NCI-H2081 (cell line): ENCODE data around the gene RHOT2.

Experiments used
- DNase-seq, 2 experiments: peaks; one replicate each; lab custom pipeline; 2025; lab: John Stamatoyannopoulos, UW

Gene RHOT2

DNA sequence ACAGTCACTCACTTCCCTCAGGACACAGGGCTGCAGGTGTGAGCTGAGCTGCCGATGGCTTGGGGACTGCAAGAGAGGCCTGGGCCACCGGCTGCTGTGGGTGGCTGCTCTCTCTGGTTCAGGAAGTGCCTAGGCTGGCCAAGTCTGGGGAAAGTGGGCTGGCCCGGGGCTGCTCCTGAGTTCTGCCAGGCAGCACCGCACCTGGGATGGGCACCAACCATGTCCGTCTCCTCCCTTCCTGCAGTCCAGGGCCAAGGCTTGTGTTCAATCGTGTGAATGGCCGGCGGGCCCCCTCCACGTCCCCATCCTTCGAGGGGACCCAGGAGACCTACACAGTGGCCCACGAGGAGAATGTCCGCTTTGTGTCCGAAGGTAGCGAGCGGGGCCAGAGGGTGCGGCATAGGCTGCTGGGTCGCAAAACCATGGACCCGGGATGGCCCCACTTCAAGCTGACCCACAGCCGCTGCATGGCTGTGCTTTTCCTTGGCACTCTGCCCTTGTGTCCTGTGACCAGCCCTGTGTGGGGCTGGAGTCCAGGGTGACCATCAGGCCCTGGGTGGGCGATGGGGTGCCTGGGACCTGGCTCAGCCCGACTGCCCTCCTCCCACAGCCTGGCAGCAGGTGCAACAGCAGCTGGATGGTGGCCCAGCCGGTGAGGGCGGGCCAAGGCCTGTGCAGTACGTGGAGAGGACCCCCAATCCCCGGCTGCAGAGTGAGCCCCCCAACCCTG, 20.6 kb upstream of the RHOT2 start:
- peak in 1 of 2 experiments; percentile 12 for DNase-seq

DNA sequence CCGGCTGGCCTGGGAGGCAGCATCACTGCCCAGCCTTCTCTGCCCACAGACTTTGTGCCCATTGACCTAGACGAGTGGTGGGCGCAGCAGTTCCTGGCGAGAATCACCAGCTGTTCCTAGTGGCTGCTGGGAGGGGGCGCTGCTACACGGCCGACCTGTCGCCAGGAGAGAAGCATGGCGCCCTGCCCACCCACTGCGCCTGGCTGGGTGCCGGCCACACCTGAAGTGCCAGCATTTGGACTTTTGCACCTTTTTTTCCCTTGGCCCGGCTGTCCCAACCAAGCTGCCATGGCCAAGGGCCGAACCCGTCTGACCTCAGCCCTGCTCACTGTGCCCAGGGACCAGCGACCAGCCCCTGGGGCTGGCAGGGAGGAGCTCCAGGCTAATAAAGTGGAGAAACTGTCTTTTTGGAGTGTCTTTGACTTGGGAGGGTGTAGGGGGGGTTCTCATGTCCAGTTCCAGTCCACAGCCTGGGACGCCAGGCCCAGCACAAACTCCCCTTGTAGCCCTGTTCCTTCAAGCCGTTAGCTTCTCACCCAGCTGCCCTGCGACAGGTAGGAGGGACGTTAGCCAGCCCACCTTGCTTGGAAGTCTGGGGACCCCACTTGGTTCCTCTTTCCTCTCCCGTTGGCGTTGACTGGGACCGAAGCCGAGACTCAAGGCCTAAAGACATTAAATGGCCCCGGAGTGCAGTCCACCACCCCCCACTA, 19.7 kb upstream of the RHOT2 start:
- DNase-seq: peak; percentile 47 to 68

DNA sequence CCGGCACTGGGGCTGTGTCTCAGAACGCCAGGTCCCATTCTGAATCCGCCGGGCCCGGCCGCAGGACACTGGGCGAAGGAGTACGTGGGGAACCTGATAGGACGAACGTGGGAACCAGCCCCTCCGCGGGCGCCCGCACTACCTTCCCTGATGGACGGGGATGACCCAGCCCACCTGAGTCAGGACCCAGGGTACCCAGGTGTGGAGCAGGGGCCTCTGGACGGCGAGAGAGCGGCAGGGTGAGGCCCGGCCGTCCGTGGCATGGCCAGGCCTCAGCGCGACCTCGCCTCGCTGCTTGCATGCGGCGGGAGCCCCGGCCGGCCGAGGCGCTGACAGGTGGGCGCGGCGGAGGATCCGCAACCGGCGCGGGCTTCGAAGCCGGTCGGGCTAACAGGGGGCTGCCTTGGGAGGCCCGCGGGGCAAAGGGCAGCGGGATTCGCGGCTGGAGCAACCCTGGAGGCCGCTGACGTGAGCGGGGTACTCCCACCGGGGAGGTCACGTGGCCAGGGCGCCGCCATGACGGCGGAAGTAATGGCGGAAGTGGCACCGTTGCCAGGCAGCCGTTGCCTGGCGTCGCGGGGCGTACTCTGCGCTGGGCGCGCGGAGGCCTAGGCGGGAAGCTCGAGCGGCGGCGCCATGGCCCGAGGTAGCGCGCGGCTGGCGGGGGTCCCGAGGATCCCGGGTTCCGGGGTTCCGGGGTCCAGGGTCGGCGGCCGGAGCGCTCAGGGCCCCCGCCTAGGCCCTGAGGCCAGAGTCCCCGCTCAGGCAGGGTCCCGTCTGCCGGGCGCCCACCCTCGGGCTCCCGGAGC, 18.9 kb upstream of the RHOT2 start, which contains the start of gene WDR90:
Gene WDR90 (plus strand): TSS at position 585 of the 809 bp plus-strand sequence. CDS start 52 bp downstream, at position 637.
- peak; percentile 87 to 95 for DNase-seq

DNA sequence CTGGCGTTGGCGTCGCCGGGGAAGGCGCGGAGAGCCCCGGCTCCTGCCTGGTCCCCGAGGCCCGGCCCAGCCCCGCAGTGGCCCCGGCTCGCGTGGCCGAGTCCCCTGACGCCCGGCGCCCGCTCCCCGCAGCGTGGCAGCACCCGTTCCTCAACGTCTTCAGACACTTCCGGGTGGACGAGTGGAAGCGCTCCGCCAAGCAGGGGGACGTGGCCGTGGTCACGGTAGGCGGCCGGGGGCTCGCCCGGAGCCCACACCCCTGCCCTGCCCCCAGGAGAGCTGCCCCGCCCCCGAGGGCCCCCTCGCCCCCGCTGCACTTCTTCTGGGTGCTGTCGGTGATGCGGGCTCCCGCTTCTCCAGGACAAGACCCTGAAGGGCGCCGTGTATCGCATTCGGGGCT, 18.3 kb upstream of the RHOT2 start:
- DNase-seq: no peak

DNA sequence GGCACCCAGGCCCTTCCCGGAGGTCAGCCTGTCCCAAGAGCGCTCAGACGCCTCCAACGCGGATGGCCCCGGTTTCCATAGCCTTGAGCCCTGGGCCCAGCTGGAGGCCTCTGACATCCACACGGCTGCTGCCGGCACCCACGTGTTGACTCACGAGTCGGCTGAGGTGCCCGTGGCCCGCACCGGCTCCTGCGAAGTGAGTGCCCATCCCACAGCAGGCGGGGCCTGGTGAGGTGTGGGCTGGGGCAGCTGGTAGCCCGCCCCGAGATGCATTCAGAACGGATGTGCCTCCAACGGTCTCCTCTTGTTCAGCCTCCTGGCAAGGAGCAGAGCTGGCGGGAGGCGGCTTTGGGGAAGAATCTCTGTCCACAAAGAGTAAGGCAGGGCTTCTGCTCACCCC, 16.1 kb upstream of the RHOT2 start:
- DNase-seq: no peak

DNA sequence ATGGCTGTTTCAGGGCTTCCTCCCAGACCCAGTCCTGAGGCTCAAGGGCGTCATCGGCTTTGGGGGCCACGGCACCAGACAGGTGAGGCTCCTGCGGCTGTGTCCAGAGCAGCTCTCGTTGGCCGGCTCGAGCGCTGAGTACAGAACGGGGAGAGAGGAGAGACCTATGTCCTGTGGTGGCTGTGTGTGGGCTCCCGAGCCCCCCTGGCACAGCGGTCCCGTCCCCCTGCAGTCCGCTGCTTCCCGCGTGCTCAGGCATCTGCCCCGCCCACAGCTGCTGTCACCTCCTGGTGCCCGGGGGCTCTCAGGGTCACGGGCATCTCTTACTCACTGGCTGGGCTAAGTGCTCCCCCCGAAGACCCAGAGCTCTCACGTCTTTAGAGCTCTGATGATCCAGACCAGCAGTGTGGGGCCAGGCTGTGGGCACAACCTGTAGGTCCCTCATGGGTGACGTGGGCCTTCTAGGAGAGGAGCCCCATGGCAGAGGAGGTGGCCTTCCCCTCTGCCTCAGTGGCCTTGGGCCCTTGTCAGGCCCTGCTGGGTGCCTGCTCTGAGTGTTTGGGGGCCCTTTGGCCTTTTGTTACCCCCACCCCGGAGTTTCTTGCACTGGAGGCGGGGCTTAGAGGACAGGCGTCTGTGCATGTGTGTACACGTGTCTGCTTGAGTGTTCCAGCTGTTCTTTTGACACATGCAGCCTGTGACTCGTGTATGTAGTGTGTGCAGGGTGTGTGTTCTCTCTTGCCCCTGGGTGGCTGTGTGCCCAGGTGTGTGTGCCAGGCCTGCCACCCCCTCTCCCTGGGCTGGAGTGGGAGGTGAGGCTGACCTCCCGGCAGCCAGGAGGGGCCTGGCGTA, 15.3 kb upstream of the RHOT2 start:
- no peak for DNase-seq

DNA sequence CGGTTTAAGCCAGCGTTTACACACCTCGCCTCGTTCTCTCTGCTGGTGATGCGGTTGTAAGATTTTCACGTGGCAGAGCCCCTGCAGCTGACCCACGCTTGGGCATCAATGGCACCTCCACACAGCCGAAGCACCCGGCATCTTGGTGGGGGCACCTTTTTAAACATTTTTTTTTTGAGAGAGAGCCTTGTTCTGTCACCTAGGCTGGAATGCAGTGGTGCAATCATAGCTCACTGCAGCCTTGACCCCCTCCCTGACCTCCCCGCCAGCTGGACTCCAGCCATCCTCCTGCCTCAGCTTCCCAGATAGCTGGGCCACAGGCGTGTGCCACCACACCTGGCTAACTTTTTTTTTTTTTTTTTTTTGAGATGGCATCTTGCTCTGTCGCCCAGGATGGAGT, 13.9 kb upstream of the RHOT2 start:
- no peak for DNase-seq

DNA sequence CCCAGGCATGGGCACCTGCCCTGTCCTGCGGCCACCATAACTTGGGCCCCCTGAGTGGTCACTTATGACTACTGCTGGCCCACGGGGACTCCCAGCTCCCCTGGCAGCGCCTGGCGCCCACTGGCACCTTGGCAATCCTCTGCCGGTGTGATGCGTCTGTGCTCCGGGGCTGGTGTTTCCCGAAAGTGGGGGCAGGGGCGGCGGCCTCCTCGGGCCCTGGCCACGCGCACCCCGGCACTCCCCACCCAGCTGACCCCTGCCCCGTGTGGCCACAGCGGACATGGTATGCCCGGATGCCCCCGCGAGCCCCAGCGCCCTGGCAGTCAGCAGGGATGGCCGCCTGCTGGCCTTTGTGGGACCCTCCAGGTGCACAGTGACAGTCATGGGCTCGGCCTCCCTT, 10.4 kb upstream of the RHOT2 start:
- DNase-seq: no peak

DNA sequence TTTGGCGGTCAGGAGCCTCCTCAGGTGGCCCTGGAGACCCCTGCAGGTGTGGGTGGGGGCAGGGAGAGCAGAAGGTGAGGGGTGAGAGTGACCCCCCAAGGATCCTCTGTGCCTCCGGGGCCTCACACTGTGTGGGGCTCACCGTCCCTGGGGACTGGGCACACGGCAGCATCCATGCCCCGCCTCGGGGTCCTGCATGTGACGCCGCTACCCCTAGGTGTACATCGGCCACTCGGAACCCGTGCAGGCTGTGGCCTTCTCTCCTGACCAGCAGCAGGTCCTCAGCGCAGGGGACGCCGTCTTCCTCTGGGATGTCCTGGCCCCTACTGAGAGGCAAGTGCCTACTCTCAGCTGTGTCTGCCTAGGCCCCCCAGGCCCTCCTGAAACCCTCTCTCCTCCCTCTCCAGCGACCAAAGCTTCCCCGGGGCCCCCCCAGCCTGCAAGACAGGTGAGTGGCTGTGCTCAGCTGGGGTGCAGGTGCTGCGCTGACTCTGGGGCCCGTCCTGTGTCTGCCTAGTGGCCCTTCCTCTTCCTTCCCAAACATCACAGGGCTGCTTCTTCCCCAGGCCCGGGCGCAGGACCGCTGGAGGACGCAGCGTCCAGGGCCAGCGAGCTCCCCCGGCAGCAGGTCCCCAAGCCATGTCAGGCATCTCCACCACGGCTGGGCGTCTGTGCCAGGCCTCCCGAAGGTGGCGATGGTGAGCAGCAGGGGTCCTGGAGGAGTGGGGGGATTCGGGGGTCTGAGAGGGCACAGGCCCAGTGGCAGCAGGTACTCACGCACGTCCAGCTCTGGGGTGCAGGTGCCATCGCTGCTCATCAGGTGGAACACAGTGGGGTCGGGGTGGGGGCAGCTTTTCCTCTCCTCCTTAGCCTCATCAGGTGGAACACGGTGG, 9.0 kb upstream of the RHOT2 start:
- DNase-seq: no peak

DNA sequence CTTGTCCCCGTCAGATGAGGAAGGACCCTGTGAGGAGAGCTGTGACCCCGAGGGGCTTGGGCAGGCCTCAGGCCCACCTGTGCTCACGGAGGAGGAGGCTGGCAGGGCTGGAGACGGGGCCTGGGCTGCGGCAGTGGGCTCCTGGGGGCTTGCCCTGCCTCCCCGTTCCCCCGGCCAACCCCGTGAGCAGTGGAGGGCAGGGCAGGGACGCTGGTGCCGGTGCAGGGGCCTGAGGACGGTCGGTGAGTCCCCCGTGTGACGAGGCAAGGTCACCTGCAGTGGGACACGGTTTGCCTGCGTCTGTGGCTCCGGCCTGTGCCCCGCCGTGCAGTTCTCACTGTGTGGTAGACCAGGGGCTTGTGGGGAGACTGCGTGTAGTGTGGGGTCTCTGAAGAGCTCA, 8.3 kb upstream of the RHOT2 start:
- no peak for DNase-seq

DNA sequence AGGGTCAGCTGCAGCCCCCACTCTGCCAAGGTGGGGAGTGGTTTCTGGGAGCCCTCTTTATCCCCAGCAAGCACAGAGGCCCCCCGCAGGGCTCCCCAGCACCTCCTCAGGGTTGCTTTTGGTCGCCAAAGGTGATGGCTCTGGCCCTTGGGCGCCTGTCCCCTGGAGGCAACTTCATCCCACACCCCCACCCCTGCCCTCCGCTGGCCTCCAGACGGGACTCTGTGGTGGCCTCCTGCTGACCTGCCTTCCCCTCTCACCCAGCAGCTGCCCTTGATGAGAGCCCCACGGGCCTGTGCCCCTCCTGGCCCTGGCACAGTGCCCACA, 7.8 kb upstream of the RHOT2 start:
- DNase-seq: no peak

DNA sequence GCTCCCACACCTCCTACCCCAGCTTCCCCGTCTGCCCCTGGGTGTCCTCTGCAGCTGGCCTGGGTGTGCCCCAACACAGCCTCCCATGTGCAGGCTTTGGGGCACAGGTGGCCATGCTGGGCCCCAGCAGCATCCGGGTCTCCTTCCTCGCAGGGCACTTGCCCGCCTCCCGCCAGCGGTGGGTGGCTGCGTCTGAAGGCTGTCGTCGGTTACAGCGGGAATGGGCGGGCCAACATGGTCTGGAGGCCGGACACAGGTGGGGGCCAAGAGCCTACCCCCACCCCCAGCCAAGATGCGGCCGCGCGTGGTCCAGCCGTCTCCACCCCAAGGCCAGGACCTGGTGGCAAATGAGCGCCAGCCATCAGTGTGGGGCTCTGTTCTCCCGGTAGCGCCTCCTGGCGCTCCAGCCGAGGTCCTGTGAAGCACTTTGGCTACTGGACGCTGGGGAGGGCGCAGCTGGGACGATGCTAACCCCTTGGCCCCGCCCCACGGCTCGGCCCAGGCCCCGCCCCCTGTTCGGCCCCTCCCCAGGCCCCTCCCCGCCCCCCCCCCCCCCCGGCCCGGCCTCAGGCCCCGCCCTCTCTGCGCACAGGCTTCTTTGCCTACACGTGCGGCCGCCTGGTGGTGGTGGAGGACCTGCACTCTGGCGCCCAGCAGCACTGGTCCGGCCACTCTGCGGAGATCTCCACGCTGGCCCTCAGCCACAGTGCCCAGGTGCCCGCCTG, 7.3 kb upstream of the RHOT2 start:
- DNase-seq: peak; percentile 62 to 78

DNA sequence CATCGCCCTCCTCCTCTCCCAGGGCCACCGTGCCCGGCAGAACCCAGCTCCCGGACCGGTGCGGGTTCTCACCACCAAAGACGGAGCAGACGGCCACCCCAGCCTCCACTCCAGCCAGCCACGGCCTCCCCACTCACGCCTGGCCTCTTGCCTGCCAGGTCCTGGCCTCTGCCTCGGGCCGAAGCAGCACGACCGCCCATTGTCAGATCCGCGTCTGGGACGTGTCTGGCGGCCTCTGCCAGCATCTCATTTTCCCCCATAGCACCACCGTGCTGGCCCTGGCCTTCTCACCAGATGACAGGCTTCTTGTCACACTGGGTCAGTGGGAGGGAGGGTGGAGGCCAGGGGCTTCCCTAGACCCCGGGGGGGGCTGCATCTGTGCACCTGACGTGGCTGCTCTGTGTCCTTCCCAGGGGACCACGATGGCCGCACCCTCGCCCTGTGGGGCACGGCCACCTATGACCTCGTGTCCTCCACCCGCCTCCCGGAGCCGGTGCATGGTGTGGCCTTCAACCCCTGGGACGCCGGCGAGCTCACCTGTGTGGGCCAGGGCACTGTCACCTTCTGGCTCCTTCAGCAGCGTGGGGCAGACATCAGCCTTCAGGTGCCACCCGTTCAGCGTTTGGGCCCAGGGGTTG, 6.6 kb upstream of the RHOT2 start:
- DNase-seq: no peak

DNA sequence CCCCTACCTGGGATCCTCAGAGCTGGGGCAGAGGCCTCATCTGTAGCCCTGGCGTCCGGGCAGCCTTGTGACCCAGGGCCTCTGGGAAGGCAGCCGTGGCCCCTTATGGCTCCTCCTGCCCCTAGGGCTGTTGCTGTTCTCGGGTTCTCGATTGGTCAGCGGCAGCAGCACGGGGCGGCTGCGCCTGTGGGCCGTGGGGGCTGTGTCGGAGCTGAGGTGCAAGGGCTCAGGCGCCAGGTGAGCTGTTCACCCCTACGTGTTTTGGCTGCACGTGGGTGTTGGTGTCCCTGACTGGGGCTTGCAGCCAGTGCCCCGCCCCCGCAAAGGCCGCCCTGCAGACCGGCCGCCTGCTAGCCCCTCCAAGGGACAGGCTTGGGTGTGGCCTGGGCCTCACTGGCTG, 5.8 kb upstream of the RHOT2 start:
- DNase-seq: no peak

DNA sequence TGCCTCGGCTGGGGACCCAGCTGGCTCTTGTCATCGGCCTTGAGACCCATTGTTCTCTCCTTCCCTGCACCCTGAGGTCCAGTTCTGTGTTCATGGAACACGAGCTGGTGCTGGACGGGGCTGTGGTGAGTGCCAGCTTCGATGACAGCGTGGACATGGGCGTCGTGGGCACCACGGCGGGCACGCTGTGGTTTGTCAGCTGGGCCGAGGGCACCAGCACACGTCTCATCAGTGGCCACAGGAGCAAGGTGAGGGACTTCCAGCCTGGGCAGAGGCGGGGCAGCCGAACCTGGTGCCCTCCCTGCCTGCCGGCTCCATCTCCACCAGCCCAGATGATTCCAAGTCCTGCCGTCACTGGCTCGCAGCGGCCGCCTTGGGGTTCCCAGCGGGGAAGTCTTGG, 5.3 kb upstream of the RHOT2 start:
- no peak for DNase-seq

DNA sequence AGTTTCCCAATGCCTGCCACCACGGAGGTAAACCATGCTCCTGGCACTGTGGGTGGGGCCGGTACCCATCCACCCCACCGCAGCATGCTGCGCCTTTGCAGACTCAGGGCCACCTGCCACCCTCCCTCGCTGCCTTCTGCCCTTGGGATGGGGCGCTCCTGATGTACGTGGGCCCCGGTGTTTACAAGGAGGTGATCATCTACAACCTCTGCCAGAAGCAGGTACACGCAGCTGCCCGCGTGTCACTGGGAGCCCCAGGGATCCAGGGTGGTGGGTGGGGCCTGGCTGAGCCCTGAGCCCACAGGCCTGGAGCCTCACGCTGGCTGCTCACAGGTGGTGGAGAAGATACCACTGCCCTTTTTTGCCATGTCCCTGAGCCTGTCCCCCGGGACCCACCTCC, 1.4 kb upstream of the RHOT2 start:
- DNase-seq: no peak

DNA sequence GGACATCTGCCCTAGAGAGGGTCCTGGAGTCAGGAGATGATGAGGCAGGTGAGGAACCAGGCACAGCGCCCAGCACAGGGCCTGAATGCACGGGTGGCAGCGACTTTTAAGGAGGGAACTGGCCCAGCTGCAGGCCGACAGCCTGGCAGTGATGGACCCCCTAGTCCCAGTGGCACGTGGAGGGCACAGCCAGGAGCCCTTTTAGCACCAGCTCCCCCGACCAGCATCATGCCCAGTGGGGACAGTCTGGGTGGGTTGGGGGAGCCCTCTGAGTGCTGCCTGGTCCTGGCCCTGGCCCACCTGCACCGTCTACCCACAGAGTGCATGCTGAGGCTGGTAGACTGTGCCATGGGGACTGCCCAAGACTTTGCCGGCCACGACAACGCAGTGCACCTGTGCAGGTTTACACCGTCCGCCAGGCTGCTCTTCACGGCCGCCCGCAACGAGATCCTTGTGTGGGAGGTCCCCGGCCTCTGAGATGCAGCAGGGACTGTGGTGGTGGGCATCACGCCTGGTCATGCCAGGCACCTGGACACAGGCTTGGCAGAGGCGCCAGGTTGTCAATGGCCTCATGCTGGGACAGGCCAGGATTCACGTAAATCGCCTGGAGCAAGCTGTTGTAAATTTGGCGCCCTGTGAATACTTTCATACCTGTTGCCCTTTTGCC, 686 bp upstream of the RHOT2 start:
- no peak for DNase-seq

DNA sequence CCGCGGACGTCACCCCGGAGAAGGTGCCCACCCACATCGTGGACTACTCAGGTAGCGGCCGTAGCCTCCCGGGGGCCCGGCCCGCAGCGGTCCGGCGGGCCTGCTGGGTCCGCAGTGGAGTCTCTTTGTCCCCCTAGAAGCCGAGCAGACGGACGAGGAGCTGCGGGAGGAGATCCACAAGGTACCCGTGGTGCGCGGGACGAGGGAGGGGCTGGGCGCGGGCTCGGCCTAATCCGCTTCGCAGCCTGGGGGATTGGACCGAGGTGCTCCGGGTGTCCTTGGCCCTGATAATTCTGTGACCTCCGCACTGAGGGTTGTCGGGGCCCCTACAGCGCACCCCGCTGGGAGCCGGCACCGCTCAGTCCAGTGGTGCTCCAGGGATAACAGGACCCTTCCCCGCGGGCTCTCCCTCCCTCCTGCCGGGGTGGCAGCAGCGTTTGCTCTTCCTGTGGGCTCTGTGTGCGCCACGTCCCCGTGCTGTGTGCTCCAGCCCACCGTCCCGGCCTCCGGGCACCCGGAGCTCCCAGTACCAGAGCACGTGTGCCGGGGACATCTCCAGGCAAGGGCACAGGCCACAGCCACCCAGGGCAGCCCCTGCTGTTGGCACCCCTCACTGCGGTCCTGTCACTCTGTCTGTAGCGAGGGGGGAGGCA, 713 bp downstream of the RHOT2 start:
- DNase-seq: no peak

DNA sequence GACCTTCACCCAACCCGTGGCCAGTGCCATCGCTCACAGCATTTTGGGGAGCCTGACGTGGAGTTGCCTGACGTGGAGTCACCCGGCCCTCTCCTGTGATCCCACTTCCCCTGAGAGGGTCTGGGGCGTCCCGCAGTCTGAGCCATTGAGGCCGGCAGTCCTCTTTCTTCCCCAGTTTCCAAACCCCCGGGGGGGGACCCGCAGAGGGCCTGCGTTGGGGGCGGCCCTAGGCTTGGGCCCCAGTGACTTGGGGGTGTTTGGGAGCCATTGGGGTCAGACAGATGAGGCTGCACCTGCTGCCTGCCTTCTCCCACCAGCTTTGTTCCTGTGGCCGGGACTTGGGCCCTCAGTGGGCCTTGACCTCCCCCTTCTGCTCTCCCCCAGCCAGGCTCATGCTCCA, 1.7 kb downstream of the RHOT2 start:
- no peak for DNase-seq
